ENCODE results near the gene SLC49A3.

GRCh38 chr4:703336-704197 lies 14.6 kb upstream of the SLC49A3 start:
- no peak for TF ChIP-seq CTCF (IDR thresholded peaks at IDR 0.05)
- no peak for TF ChIP-seq POLR2A (IDR thresholded peaks at IDR 0.05)
